HepG2 (cell line): ENCODE measurements around the gene ADRM1. TPM values are rescaled to one million over a fixed set of nuclear protein-coding genes. Genes with fewer than 3 reads are reported as not detected.

ENCODE experiments used
- ATAC-seq: fragments of 200-7000 bp; cut with Tn5 transposase; 3 replicates; pipeline ENCODE4 v1.9.1; 2020; ENCODE audit warnings: mild to moderate bottlenecking, moderate library complexity
- BruUV-seq: library from RNA; stranded (reverse); fragments of 400-500 nt; replicated peaks from 2 replicates; lab custom pipeline; 2021; lab: Mats Ljungman, UMichigan
- CTCF ChIA-PET: fragments of 300-600 bp; formaldehyde crosslinking; extraction: SDS; loops from one replicate; lab custom pipeline; 2021; ENCODE audit warnings: low total read pairs, inconsistent platforms, low intra/inter-chr PET ratio; lab: Yijun Ruan, JAX
- POLR2A ChIA-PET: fragments of 350-600 bp; sonication (Branson Sonifier 250); formaldehyde crosslinking; loops from one replicate; lab custom pipeline; 2020; ENCODE audit warnings: antibody characterized with exemption, inconsistent platforms; lab: Yijun Ruan, JAX
- DNase-seq: peaks from one replicate; pipeline ENCODE4 v3.0.0-alpha.2; 2015; ENCODE audit warnings: low spot score
- FAIRE-seq: peaks from 3 replicates; lab custom pipeline; 2011; peaks lifted over from hg19 to GRCh38; lab: Jason Lieb, UNC
- H2AFZ ChIP-seq: one replicate; pipeline ENCODE4 v1.6.1; 2011; ENCODE audit warnings: low read length, inconsistent platforms
- H3K27ac ChIP-seq: fragments of 300-600 bp; 3 replicates; pipeline ENCODE4 v1.8.0; 2011; ENCODE audit warnings: mixed run types, mild to moderate bottlenecking, mixed read lengths, low read length, inconsistent platforms; ENCODE audit not compliant: insufficient read depth; ENCODE audit errors: extremely low read length
- H3K27me3 ChIP-seq, 2 experiments: fragments of 200-600 bp in 1 of 2; 2 replicates in 1 of 2; 3 replicates in 1 of 2; pipeline versions ENCODE4 v1.6.0 to v1.8.0; 2011; ENCODE audit warnings: low read length in 2 of 2, mild to moderate bottlenecking in 2 of 2, moderate library complexity in 2 of 2, inconsistent platforms in 1 of 2; ENCODE audit not compliant: insufficient read depth in 2 of 2, control insufficient read depth in 1 of 2
- H3K36me3 ChIP-seq, 2 experiments: fragments of 200-600 bp in 1 of 2; replicated peaks in 1 of 2; 2 replicates in 1 of 2; 3 replicates in 1 of 2; pipeline versions ENCODE4 v1.5.1 to v1.8.0; 2011; ENCODE audit warnings: low read length in 2 of 2, inconsistent platforms in 1 of 2; ENCODE audit not compliant: insufficient read depth in 2 of 2, control insufficient read depth in 1 of 2
- H3K4me1 ChIP-seq: 2 replicates; pipeline ENCODE4 v1.5.1; 2012; ENCODE audit warnings: low read length, inconsistent platforms; ENCODE audit not compliant: insufficient read depth
- H3K4me2 ChIP-seq: 2 replicates; pipeline ENCODE4 v1.6.0; 2011; ENCODE audit warnings: low read depth, low read length, inconsistent platforms
- H3K4me3 ChIP-seq, 3 experiments: fragments of 200-600 bp in 1 of 3; sonication (generic), shearing (Covaris generic) in 1 of 3; replicated peaks in 1 of 3; 2 replicates each; pipeline ENCODE4 v1.5.1; 2011 to 2016; ENCODE audit warnings: low read length in 3 of 3, inconsistent platforms in 2 of 3, low read depth in 2 of 3, mild to moderate bottlenecking in 2 of 3, control low read depth in 1 of 3, mixed read lengths in 1 of 3; ENCODE audit not compliant: insufficient read depth in 1 of 3
- H3K79me2 ChIP-seq: one replicate; pipeline ENCODE4 v1.6.1; 2011; ENCODE audit warnings: low read length, inconsistent platforms; ENCODE audit not compliant: insufficient read depth
- H3K9ac ChIP-seq: 2 replicates; pipeline ENCODE4 v1.6.0; 2011; ENCODE audit warnings: mild to moderate bottlenecking, low read depth, low read length, inconsistent platforms; ENCODE audit not compliant: insufficient read depth
- H3K9me3 ChIP-seq: 2 replicates; pipeline ENCODE4 v1.5.1; 2012; ENCODE audit warnings: mild to moderate bottlenecking, low read length
- H4K20me1 ChIP-seq: 2 replicates; pipeline ENCODE4 v1.6.0; 2011; ENCODE audit warnings: inconsistent platforms, mild to moderate bottlenecking, low read length, moderate library complexity; ENCODE audit not compliant: insufficient read depth
- AGO2 ChIP-seq: fragments of 200-400 bp; formaldehyde crosslinking; optimal IDR thresholded peaks from 2 replicates; pipeline ENCODE3; 2017; ENCODE audit warnings: mild to moderate bottlenecking, low read depth, low read length, moderate library complexity
- FOXK1 ChIP-seq: sonication (generic); formaldehyde crosslinking; IDR thresholded peaks from 2 replicates; pipeline ENCODE4 v1.4.0; 2020; ENCODE audit warnings: low read depth, missing genetic modification reagents, borderline replicate concordance
- FOXM1 ChIP-seq: sonication (generic); formaldehyde crosslinking; IDR thresholded peaks from 2 replicates; pipeline ENCODE4 v1.5.0; 2020; ENCODE audit warnings: missing genetic modification reagents
- HIVEP1 ChIP-seq: sonication (generic); formaldehyde crosslinking; IDR thresholded peaks from 2 replicates; pipeline ENCODE4 v1.4.0; 2020; ENCODE audit warnings: mild to moderate bottlenecking, missing genetic modification reagents
- RBFOX2 ChIP-seq: fragments of 200-400 bp; formaldehyde crosslinking; IDR thresholded peaks from 2 replicates; pipeline ENCODE4 v1.6.1; 2017; ENCODE audit warnings: low read depth, mild to moderate bottlenecking, low read length
- TMF1 ChIP-seq: sonication (generic); formaldehyde crosslinking; IDR thresholded peaks from 2 replicates; pipeline ENCODE4 v1.8.1; 2022; ENCODE audit warnings: low read depth, missing genetic modification reagents
- ZHX1 ChIP-seq: sonication (generic); formaldehyde crosslinking; IDR thresholded peaks from 2 replicates; pipeline ENCODE4 v1.8.1; 2022; ENCODE audit warnings: low read depth, mild to moderate bottlenecking, missing genetic modification reagents
- ZNF12 ChIP-seq: sonication (generic); formaldehyde crosslinking; IDR thresholded peaks from 2 replicates; pipeline ENCODE4 v1.5.0; 2020; ENCODE audit warnings: missing genetic modification reagents
- ZNF282 ChIP-seq: fragments of 450-650 bp; IDR thresholded peaks from 2 replicates; pipeline ENCODE4 v1.6.1; 2018; ENCODE audit not compliant: partially characterized antibody
- ZNF337 ChIP-seq: sonication (generic); formaldehyde crosslinking; IDR thresholded peaks from 2 replicates; pipeline ENCODE4 v1.5.1; 2020; ENCODE audit warnings: missing genetic modification reagents, low read depth, mild to moderate bottlenecking, borderline replicate concordance
- ZNF530 ChIP-seq: sonication (generic); formaldehyde crosslinking; IDR thresholded peaks from 2 replicates; pipeline ENCODE4 v1.5.0; 2020; ENCODE audit warnings: low read depth, mild to moderate bottlenecking, missing genetic modification reagents
- ZNF652 ChIP-seq: IDR thresholded peaks from 2 replicates; pipeline ENCODE4 v1.6.1; 2016; ENCODE audit warnings: low read depth, borderline replicate concordance
- ZNF713 ChIP-seq: sonication (generic); formaldehyde crosslinking; IDR thresholded peaks from 2 replicates; pipeline ENCODE4 v1.4.0; 2020; ENCODE audit warnings: mild to moderate bottlenecking, missing genetic modification reagents
- ZNF770 ChIP-seq: sonication (generic); formaldehyde crosslinking; IDR thresholded peaks from 2 replicates; pipeline ENCODE4 v1.5.0; 2020; ENCODE audit warnings: mild to moderate bottlenecking, missing genetic modification reagents
- ZSCAN20 ChIP-seq: sonication (generic); formaldehyde crosslinking; IDR thresholded peaks from 2 replicates; pipeline ENCODE4 v1.4.0; 2020; ENCODE audit warnings: missing genetic modification reagents, mild to moderate bottlenecking, borderline replicate concordance
- WGBS: methylation state at CpG from one replicate; pipeline ENCODE4 v1.1.6; 2017; ENCODE audit warnings: low lambda C conversion rate; 5-methylcytosine and 5-hydroxymethylcytosine counted together
- in situ Hi-C: cut with HindIII; loops from 2 replicates; pipeline ENCODE4 v1.10.0; 2017; ENCODE audit warnings: low pct_unique_long_range_greater_than_20kb; ENCODE audit not compliant: extremely low pct_ligation_motif_present
- intact Hi-C: fragments of 100-400 bp; cut with micrococcal nuclease; formaldehyde crosslinking; loops from one replicate; pipeline ENCODE4 v1.10.0; 2022; ENCODE audit not compliant: unreplicated experiment
- polyA plus RNA-seq, 8 experiments: library from polyadenylated mRNA; depleted of rRNA in 3 of 8; stranded (reverse) in 7 of 8; unstranded in 1 of 8; fragments of >200 nt; fragmentation: Illumina TruSeq in 4 of 8; extraction: Trizol in 4 of 8; gene quantifications; 2 replicates each; pipeline versions ENCODE4 v1.2.1 to v1.2.3, GENCODE V29; 2011 to 2016; ENCODE audit warnings: low read depth in 4 of 8, missing spikeins in 1 of 8, mixed read lengths in 1 of 8; ENCODE audit not compliant: insufficient read depth in 1 of 8
- total RNA-seq, 5 experiments: library from RNA; depleted of rRNA; stranded (reverse); fragments of >200 nt; fragmentation: Illumina TruSeq; extraction: Trizol; gene quantifications; 2 replicates each; pipeline ENCODE4 v1.2.3, GENCODE V29; 2016; ENCODE audit warnings: low read depth in 1 of 5
- TF ChIP-seq, protein P1 (sequence below): sonication (generic); formaldehyde crosslinking; IDR thresholded peaks from 2 replicates; pipeline ENCODE4 v1.5.1; 2020; ENCODE audit warnings: missing genetic modification reagents, mild to moderate bottlenecking, borderline replicate concordance

Gene ADRM1
- total and polyA plus RNA-seq, 2 of the 13 experiments (the other 11 are each of a cell fraction or from before 2014, with no cell fraction given): 92.9 to 154 TPM

- H3K4me1 ChIP-seq: no peaks in the 10 kb centered on the region
- no peaks in the 10 kb centered on the region for H3K9me3 ChIP-seq
- no peak overlapping the region for H2AFZ ChIP-seq
- H3K9ac ChIP-seq: no peak overlapping the region
- no peak for FAIRE-seq
- no peak overlapping the region for H3K4me3 ChIP-seq
- POLR2A ChIA-PET: no interaction called here
- 97% methylated on average over 19 of the region's 26 CpGs for WGBS
- DNase-seq: no peak
- intact Hi-C loops (no loop called here), in situ Hi-C loops (no loop called here)
- CTCF ChIA-PET: no interaction called here
- H3K27ac ChIP-seq: no peak overlapping the region
- H3K36me3 ChIP-seq: peaks cover 74 to 94% of the 10 kb centered on the region in 2 experiments
- no peaks in the 10 kb centered on the region for H3K79me2 ChIP-seq
- no peaks in the 10 kb centered on the region for H4K20me1 ChIP-seq
- no peaks in the 10 kb centered on the region for H3K27me3 ChIP-seq
- no TSS peak for BruUV-seq
- TF ChIP-seq ZSCAN20 (CRISPR knock-in tag) (no peak), ZNF713 (CRISPR knock-in tag) (no peak), RBFOX2 (0 out of 2 replicates have a peak, but pooled peaks have one; percentile 2), AGO2 (peak; percentile 3), TMF1 (CRISPR knock-in tag) (no peak), ZNF282 (no peak), ZNF652 (CRISPR knock-in tag) (no peak), ZNF337 (no peak), ZHX1 (no peak), ZNF12 (CRISPR knock-in tag) (no peak), FOXM1 (no peak), ZNF770 (CRISPR knock-in tag) (no peak), FOXK1 (no peak), ZNF530 (CRISPR knock-in tag) (no peak), HIVEP1 (CRISPR knock-in tag) (0 out of 2 replicates have a peak, but pooled peaks have one; percentile 17)
- TF ChIP-seq, protein P1, sequence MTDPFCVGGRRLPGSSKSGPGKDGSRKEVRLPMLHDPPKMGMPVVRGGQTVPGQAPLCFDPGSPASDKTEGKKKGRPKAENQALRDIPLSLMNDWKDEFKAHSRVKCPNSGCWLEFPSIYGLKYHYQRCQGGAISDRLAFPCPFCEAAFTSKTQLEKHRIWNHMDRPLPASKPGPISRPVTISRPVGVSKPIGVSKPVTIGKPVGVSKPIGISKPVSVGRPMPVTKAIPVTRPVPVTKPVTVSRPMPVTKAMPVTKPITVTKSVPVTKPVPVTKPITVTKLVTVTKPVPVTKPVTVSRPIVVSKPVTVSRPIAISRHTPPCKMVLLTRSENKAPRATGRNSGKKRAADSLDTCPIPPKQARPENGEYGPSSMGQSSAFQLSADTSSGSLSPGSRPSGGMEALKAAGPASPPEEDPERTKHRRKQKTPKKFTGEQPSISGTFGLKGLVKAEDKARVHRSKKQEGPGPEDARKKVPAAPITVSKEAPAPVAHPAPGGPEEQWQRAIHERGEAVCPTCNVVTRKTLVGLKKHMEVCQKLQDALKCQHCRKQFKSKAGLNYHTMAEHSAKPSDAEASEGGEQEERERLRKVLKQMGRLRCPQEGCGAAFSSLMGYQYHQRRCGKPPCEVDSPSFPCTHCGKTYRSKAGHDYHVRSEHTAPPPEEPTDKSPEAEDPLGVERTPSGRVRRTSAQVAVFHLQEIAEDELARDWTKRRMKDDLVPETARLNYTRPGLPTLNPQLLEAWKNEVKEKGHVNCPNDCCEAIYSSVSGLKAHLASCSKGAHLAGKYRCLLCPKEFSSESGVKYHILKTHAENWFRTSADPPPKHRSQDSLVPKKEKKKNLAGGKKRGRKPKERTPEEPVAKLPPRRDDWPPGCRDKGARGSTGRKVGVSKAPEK (CRISPR knock-in tag): no peak
- H3K4me2 ChIP-seq: no peak overlapping the region
- no peak for ATAC-seq
Measured at GRCh38 chr20:62328684-62329388, 26.0 kb downstream of the ADRM1 start.
